GM21381 (cell line): ENCODE measurements around the gene ZNF84.

ENCODE experiments used
- ATAC-seq: cut with Tn5 transposase; IDR thresholded peaks from one replicate; pipeline ENCODE4 v1.9.1; 2021; ENCODE audit warnings: mild to moderate bottlenecking, moderate library complexity; ENCODE audit not compliant: unreplicated experiment

ZNF84 gene

GRCh38 chr12:133037207-133038005, at the start of gene ZNF84:
Gene ZNF84 (plus strand): TSS chr12:133037509. CDS start chr12:133041468, 3,959 bp downstream.
- peak; percentile 92 for ATAC-seq

GRCh38 chr12:132998741-132999140, 38.6 kb upstream of the ZNF84 start:
- ATAC-seq, result no peak

- ATAC-seq, result no peak
Measured at GRCh38 chr12:133010657-133011297, 26.5 kb upstream of the ZNF84 start.

GRCh38 chr12:133023566-133023965, 13.7 kb upstream of the ZNF84 start:
- ATAC-seq, result no peak

GRCh38 chr12:133026996-133027395, 10.3 kb upstream of the ZNF84 start:
- ATAC-seq, result no peak

GRCh38 chr12:133038118-133038709, 905 bp downstream of the ZNF84 start:
- no peak for ATAC-seq

GRCh38 chr12:133046698-133047097, 9.4 kb downstream of the ZNF84 start:
- no peak for ATAC-seq

- ATAC-seq, result no peak
Measured at GRCh38 chr12:133057446-133057845, 20.1 kb downstream of the ZNF84 start.

GRCh38 chr12:133058203-133059113, 21.1 kb downstream of the ZNF84 start:
- ATAC-seq, result no peak

- no peak for ATAC-seq
Measured at GRCh38 chr12:133061954-133062353, 24.6 kb downstream of the ZNF84 start.

- no peak for ATAC-seq
Measured at GRCh38 chr12:133063556-133063955, 26.2 kb downstream of the ZNF84 start.

GRCh38 chr12:133073836-133074235, 36.5 kb downstream of the ZNF84 start:
- ATAC-seq, result no peak

GRCh38 chr12:133080026-133080367, 42.7 kb downstream of the ZNF84 start:
- ATAC-seq, result peak; percentile 81

- peak; percentile 65 for ATAC-seq
Measured at GRCh38 chr12:133080368-133081158, 43.3 kb downstream of the ZNF84 start, which contains the start of gene ZNF140. Gene ZNF140 (plus strand): TSS chr12:133080923. CDS start chr12:133081321, 398 bp downstream.

- ATAC-seq, result no peak
Measured at GRCh38 chr12:133081159-133081780, 44.0 kb downstream of the ZNF84 start.

GRCh38 chr12:133083345-133083744, 46.0 kb downstream of the ZNF84 start:
- no peak for ATAC-seq

- ATAC-seq, result no peak
Measured at GRCh38 chr12:133105620-133106019, 68.3 kb downstream of the ZNF84 start.

GRCh38 chr12:133106253-133106652, 68.9 kb downstream of the ZNF84 start:
- no peak for ATAC-seq

- ATAC-seq, result no peak
Measured at GRCh38 chr12:133107121-133107520, 69.8 kb downstream of the ZNF84 start.

GRCh38 chr12:133108150-133108549, 70.8 kb downstream of the ZNF84 start:
- ATAC-seq, result no peak
